Measurements from ENCODE around the gene SLC48A1.
A peak's percentile ranks its signal among the peaks of the same experiment; 100 is the strongest.

The SLC48A1 gene

GRCh38 chr12:47732504-47732903 lies 40.5 kb upstream of the SLC48A1 start:
- no peak for TF ChIP-seq CTCF (IDR thresholded peaks at IDR 0.05; ENCODE audit: control extremely low read depth, extremely low read depth, low read depth, missing control alignments)
- CTCF ChIA-PET = interaction anchor here (1.0 to 46.2 kb wide), 6 partner anchors 10 to 105 kb away, joined by 3 to 1524 read pairs (median 72); partner anchors contain the start of gene SLC48A1
- POLR2A ChIA-PET = no interaction called here
- no peak for DNase-seq (ENCODE audit: extremely low spot score)

DNA sequence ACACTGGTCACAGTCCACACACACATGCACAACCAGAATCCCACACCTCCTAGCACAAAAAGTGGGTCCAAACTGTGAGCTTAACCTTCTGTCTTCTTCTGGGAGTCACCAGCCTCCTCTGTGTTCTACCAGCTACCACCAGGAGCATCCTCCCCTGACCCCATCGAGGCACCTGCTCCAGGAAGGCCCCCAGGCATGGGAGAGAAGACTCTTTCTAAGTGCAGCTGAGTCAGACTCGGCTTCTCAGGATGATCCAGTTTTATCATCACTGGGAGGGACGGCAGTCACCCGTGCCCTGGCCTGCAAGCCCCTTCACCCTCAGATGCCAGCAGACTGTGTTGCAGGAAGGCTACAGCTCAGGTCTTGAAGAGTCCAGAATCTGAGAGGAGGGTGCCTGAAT lies 39.9 kb upstream of the SLC48A1 start:
- TF ChIP-seq CTCF (IDR thresholded peaks at IDR 0.05; ENCODE audit: control extremely low read depth, extremely low read depth, low read depth, missing control alignments) = no peak
- POLR2A ChIA-PET = interaction anchor here (0.8 kb wide), 1 partner anchor 26 kb away, joined by 3 read pairs; no protein-coding TSS in a partner anchor
- CTCF ChIA-PET = interaction anchor here (1.0 to 46.2 kb wide), 9 partner anchors 9 to 105 kb away, joined by 3 to 1524 read pairs (median 5); partner anchors contain the start of gene SLC48A1
- no peak for DNase-seq (ENCODE audit: extremely low spot score)

GRCh38 chr12:47734725-47735480 lies 38.1 kb upstream of the SLC48A1 start:
- CTCF ChIA-PET = interaction anchor here (0.7 to 46.2 kb wide), 5 partner anchors 18 to 103 kb away, joined by 3 to 1524 read pairs (median 5); partner anchors contain the start of gene SLC48A1
- no peak for TF ChIP-seq CTCF (IDR thresholded peaks at IDR 0.05; ENCODE audit: control extremely low read depth, extremely low read depth, low read depth, missing control alignments)
- POLR2A ChIA-PET = no interaction called here
- DNase-seq (ENCODE audit: extremely low spot score) = no peak

- ChIA-PET CTCF (interaction anchor here (2.8 to 46.2 kb wide), 3 partner anchors 19 to 47 kb away, joined by 18 to 1524 read pairs (median 448); partner anchors contain the start of genes RAPGEF3 and SLC48A1), POLR2A (no interaction called here)
- DNase-seq (ENCODE audit: extremely low spot score) = peak; percentile 19
- TF ChIP-seq CTCF (IDR thresholded peaks at IDR 0.05; ENCODE audit: control extremely low read depth, extremely low read depth, low read depth, missing control alignments) = no peak
Measured at GRCh38 chr12:47735649-47736048, 37.4 kb upstream of the SLC48A1 start.

DNA sequence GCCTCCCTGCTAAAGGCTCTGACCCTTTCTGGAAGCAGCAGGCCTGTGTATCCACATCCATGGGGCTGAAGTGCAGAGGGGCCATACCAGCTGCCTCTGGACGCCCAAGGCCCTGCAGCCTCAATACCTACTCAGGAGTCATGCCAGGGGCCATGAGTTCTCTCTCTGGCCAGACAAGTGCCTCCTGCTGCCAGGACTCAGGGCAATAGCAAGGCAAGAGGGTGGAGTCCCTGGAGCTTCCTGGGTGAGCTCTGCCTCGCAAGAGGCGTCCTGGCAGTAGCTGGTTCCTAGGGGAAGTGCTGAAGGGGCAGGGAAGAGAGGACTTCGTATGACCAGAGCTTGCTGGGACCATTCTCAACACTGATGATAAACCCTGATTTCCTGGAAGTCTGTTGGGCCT lies 36.8 kb upstream of the SLC48A1 start:
- CTCF ChIA-PET = interaction anchor here (0.8 to 46.2 kb wide), 4 partner anchors 11 to 46 kb away, joined by 3 to 1524 read pairs (median 233); partner anchors contain the start of genes ENDOU, RAPGEF3 and SLC48A1
- no peak for TF ChIP-seq CTCF (IDR thresholded peaks at IDR 0.05; ENCODE audit: control extremely low read depth, extremely low read depth, low read depth, missing control alignments)
- DNase-seq (ENCODE audit: extremely low spot score) = no peak
- POLR2A ChIA-PET = no interaction called here

DNA sequence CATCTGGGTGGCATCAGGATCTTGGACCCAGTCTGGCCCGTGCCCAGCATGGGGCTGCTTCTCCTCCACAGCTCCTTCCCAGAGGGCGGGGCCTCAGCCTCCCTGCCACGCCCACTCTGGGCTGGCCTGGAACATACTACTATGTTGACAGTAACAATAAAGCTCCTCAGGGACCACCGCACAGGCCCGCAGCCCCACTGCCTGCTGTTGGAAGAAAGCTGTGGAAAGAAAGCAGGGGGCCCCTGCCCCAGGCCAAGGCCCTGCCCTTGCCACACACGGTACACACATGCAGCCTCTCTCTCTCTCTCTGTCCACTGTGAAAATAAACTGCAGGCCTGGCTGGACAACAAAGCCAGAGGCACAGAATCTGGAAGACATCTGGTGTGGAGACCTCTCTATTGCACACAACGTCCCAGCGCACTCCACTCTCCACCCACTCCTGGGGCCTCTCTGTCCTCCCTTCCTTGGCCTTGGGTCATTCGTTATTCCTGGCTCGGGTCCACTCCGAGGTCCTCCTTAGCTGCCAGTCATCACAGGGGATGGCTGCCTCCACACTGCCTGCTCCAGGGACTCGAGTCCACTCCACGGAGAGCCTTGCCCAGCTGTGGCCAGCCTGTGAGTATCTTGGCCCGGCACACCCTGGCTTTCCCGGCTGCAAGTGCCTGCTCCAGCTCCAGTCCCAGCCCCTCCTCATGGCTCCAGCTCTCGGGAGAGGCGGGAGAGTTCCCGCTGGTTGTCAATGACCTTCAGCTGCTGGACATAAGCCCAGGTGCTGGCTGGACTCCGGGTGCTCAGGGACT lies 36.0 kb upstream of the SLC48A1 start:
- CTCF ChIA-PET = interaction anchor here (0.8 to 46.2 kb wide), 4 partner anchors 12 to 45 kb away, joined by 3 to 1524 read pairs (median 233); partner anchors contain the start of genes ENDOU, RAPGEF3 and SLC48A1
- TF ChIP-seq CTCF (IDR thresholded peaks at IDR 0.05; ENCODE audit: control extremely low read depth, extremely low read depth, low read depth, missing control alignments) = no peak
- POLR2A ChIA-PET = no interaction called here
- no peak for DNase-seq (ENCODE audit: extremely low spot score)

All from GM10248 (cell line).